GM23338 (cell line): ENCODE results near the gene RPL28.

Experiments used
- CTCF ChIP-seq, 2 experiments: fragments of 200-600 bp in 1 of 2; sonication (generic) in 1 of 2; conservative IDR thresholded peaks; 2 replicates each; pipeline versions ENCODE4 v1.5.1 to v1.6.1; 2016 to 2017; ENCODE audit warnings: antibody characterized with exemption in 2 of 2, low read depth in 2 of 2, mild to moderate bottlenecking in 2 of 2, moderate library complexity in 1 of 2
- ZNF114 ChIP-seq: fragments of 250-450 bp; sonication (Bioruptor Pico); IDR thresholded peaks from 2 replicates; pipeline ENCODE4 v1.5.0; 2020; ENCODE audit warnings: mild to moderate bottlenecking, moderate library complexity
- TF ChIP-seq, protein P1 (sequence below): IDR thresholded peaks from 2 replicates; pipeline ENCODE4 v1.6.1; 2016; ENCODE audit warnings: antibody characterized with exemption
- TF ChIP-seq, protein P2 (sequence below): IDR thresholded peaks from one replicate; pipeline ENCODE4 v1.6.1; 2018; ENCODE audit warnings: antibody characterized with exemption; ENCODE audit not compliant: unreplicated experiment

DNA sequence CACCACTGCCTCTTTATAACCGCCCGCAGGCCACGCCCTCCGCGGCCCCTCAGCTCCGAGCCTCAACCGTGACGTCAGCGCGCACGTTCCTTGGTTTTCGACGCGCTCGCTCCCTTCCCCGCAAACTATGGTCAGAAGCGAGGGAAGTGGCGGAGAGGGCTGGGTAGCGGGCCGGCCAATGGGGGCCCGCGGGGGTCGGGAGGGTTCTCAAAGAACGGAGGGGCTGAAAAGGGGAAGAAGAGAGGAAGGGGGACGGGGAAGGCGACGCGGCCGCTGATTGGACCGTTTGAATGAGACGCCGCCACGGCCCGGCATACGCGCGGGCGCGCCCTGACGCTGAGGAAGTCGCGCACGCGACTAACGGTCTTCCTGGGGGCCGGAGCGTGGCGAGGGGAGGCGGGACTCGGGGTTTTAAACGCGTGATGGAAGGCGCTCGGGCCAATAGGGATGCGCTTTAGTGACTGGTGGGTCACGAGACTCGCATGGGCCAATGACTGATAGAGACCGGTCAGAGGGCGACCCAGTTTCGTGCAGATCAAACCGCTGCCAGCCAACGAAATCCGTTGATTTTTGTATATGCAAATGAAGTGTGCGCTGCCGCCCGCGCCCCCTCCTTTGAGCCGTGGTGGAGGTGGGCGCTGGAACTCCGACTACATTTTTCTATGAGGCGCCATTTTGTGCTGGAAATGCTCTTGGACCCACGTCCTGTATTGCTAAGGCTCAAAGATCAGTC, 22.2 kb downstream of the RPL28 start:
- no peak for TF ChIP-seq CTCF (conservative IDR thresholded peaks at IDR 0.05; ENCODE audit: low read depth in 2 of 2)
- TF ChIP-seq, protein P1, sequence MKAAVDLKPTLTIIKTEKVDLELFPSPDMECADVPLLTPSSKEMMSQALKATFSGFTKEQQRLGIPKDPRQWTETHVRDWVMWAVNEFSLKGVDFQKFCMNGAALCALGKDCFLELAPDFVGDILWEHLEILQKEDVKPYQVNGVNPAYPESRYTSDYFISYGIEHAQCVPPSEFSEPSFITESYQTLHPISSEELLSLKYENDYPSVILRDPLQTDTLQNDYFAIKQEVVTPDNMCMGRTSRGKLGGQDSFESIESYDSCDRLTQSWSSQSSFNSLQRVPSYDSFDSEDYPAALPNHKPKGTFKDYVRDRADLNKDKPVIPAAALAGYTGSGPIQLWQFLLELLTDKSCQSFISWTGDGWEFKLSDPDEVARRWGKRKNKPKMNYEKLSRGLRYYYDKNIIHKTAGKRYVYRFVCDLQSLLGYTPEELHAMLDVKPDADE = no peak
- TF ChIP-seq ZNF114 (CRISPR knock-in tag) = no peak; the same call in 1 of the 2 replicates
- TF ChIP-seq, protein P2, sequence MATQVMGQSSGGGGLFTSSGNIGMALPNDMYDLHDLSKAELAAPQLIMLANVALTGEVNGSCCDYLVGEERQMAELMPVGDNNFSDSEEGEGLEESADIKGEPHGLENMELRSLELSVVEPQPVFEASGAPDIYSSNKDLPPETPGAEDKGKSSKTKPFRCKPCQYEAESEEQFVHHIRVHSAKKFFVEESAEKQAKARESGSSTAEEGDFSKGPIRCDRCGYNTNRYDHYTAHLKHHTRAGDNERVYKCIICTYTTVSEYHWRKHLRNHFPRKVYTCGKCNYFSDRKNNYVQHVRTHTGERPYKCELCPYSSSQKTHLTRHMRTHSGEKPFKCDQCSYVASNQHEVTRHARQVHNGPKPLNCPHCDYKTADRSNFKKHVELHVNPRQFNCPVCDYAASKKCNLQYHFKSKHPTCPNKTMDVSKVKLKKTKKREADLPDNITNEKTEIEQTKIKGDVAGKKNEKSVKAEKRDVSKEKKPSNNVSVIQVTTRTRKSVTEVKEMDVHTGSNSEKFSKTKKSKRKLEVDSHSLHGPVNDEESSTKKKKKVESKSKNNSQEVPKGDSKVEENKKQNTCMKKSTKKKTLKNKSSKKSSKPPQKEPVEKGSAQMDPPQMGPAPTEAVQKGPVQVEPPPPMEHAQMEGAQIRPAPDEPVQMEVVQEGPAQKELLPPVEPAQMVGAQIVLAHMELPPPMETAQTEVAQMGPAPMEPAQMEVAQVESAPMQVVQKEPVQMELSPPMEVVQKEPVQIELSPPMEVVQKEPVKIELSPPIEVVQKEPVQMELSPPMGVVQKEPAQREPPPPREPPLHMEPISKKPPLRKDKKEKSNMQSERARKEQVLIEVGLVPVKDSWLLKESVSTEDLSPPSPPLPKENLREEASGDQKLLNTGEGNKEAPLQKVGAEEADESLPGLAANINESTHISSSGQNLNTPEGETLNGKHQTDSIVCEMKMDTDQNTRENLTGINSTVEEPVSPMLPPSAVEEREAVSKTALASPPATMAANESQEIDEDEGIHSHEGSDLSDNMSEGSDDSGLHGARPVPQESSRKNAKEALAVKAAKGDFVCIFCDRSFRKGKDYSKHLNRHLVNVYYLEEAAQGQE = no peak
